Measurements from ENCODE around the gene KRT6A.

Gene KRT6A

GRCh38 chr12:52530366-52530765 lies 37.3 kb upstream of the KRT6A start:
- Histone ChIP-seq H3K4me3 (ENCODE audit: low read length) (no peak overlapping the region), H2AFZ (ENCODE audit: low read depth, low read length) (no peak overlapping the region), H3K36me3 (ENCODE audit: insufficient read depth, low read length) (no peaks in the 10 kb centered on the region)

GRCh38 chr12:52529846-52530245 lies 36.8 kb upstream of the KRT6A start:
- Histone ChIP-seq H3K9me3 (ENCODE audit: low read length) (no peaks in the 10 kb centered on the region), H3K27me3 (ENCODE audit: insufficient read depth, low read length) (no peaks in the 10 kb centered on the region), H3K4me3 (ENCODE audit: low read length) (no peak overlapping the region), H3K4me1 (ENCODE audit: insufficient read depth, low read length) (no peaks in the 10 kb centered on the region), H2AFZ (ENCODE audit: low read depth, low read length) (no peak overlapping the region), H3K36me3 (ENCODE audit: insufficient read depth, low read length) (no peaks in the 10 kb centered on the region)

More at GRCh38 chr12:52530366-52530765, 37.3 kb upstream of the KRT6A start:
- Histone ChIP-seq H3K4me1 (ENCODE audit: insufficient read depth, low read length) (no peaks in the 10 kb centered on the region), H3K9me3 (ENCODE audit: low read length) (no peaks in the 10 kb centered on the region), H3K27me3 (ENCODE audit: insufficient read depth, low read length) (no peaks in the 10 kb centered on the region)

GRCh38 chr12:52529417-52529816 lies 36.4 kb upstream of the KRT6A start:
- H3K4me3 ChIP-seq (ENCODE audit: low read length) = no peak overlapping the region
- H3K27me3 ChIP-seq (ENCODE audit: insufficient read depth, low read length) = no peaks in the 10 kb centered on the region
- no peaks in the 10 kb centered on the region for H3K4me1 ChIP-seq (ENCODE audit: insufficient read depth, low read length)
- no peak overlapping the region for H2AFZ ChIP-seq (ENCODE audit: low read depth, low read length)
- H3K9me3 ChIP-seq (ENCODE audit: low read length) = no peaks in the 10 kb centered on the region
- H3K36me3 ChIP-seq (ENCODE audit: insufficient read depth, low read length) = no peaks in the 10 kb centered on the region

GRCh38 chr12:52528641-52529143 lies 35.6 kb upstream of the KRT6A start:
- Histone ChIP-seq H3K36me3 (ENCODE audit: insufficient read depth, low read length) (no peaks in the 10 kb centered on the region), H3K9me3 (ENCODE audit: low read length) (no peaks in the 10 kb centered on the region), H3K27me3 (ENCODE audit: insufficient read depth, low read length) (no peaks in the 10 kb centered on the region), H2AFZ (ENCODE audit: low read depth, low read length) (no peak overlapping the region), H3K4me1 (ENCODE audit: insufficient read depth, low read length) (no peaks in the 10 kb centered on the region), H3K4me3 (ENCODE audit: low read length) (no peak overlapping the region)

GRCh38 chr12:52527121-52527800 lies 34.2 kb upstream of the KRT6A start:
- H3K4me1 ChIP-seq (ENCODE audit: insufficient read depth, low read length) = no peaks in the 10 kb centered on the region
- H3K9me3 ChIP-seq (ENCODE audit: low read length) = no peaks in the 10 kb centered on the region
- H3K36me3 ChIP-seq (ENCODE audit: insufficient read depth, low read length) = no peaks in the 10 kb centered on the region
- H3K4me3 ChIP-seq (ENCODE audit: low read length) = no peak overlapping the region
- H2AFZ ChIP-seq (ENCODE audit: low read depth, low read length) = no peak overlapping the region
- no peaks in the 10 kb centered on the region for H3K27me3 ChIP-seq (ENCODE audit: insufficient read depth, low read length)

- no peaks in the 10 kb centered on the region for H3K36me3 ChIP-seq (ENCODE audit: insufficient read depth, low read length)
- no peak overlapping the region for H2AFZ ChIP-seq (ENCODE audit: low read depth, low read length)
- no peaks in the 10 kb centered on the region for H3K27me3 ChIP-seq (ENCODE audit: insufficient read depth, low read length)
Measured at GRCh38 chr12:52526511-52526951, 33.5 kb upstream of the KRT6A start.

GRCh38 chr12:52525661-52526499 lies 32.8 kb upstream of the KRT6A start:
- Histone ChIP-seq H3K4me1 (ENCODE audit: insufficient read depth, low read length) (no peaks in the 10 kb centered on the region), H3K27me3 (ENCODE audit: insufficient read depth, low read length) (no peaks in the 10 kb centered on the region), H3K9me3 (ENCODE audit: low read length) (no peaks in the 10 kb centered on the region), H3K4me3 (ENCODE audit: low read length) (no peak overlapping the region), H2AFZ (ENCODE audit: low read depth, low read length) (no peak overlapping the region), H3K36me3 (ENCODE audit: insufficient read depth, low read length) (no peaks in the 10 kb centered on the region)

More at GRCh38 chr12:52526511-52526951, 33.5 kb upstream of the KRT6A start:
- Histone ChIP-seq H3K4me3 (ENCODE audit: low read length) (no peak overlapping the region), H3K9me3 (ENCODE audit: low read length) (no peaks in the 10 kb centered on the region), H3K4me1 (ENCODE audit: insufficient read depth, low read length) (no peaks in the 10 kb centered on the region)

- H3K9me3 ChIP-seq (ENCODE audit: low read length) = no peaks in the 10 kb centered on the region
- no peaks in the 10 kb centered on the region for H3K4me1 ChIP-seq (ENCODE audit: insufficient read depth, low read length)
- no peaks in the 10 kb centered on the region for H3K36me3 ChIP-seq (ENCODE audit: insufficient read depth, low read length)
- H3K4me3 ChIP-seq (ENCODE audit: low read length) = no peak overlapping the region
- H3K27me3 ChIP-seq (ENCODE audit: insufficient read depth, low read length) = no peaks in the 10 kb centered on the region
- H2AFZ ChIP-seq (ENCODE audit: low read depth, low read length) = no peak overlapping the region
Measured at GRCh38 chr12:52524898-52525591, 32.0 kb upstream of the KRT6A start.

- Histone ChIP-seq H3K4me1 (ENCODE audit: insufficient read depth, low read length) (no peaks in the 10 kb centered on the region), H2AFZ (ENCODE audit: low read depth, low read length) (no peak overlapping the region), H3K36me3 (ENCODE audit: insufficient read depth, low read length) (no peaks in the 10 kb centered on the region), H3K9me3 (ENCODE audit: low read length) (no peaks in the 10 kb centered on the region), H3K4me3 (ENCODE audit: low read length) (no peak overlapping the region), H3K27me3 (ENCODE audit: insufficient read depth, low read length) (no peaks in the 10 kb centered on the region)
Measured at GRCh38 chr12:52524241-52524897, 31.3 kb upstream of the KRT6A start.

GRCh38 chr12:52523824-52524223 lies 30.8 kb upstream of the KRT6A start:
- no peak overlapping the region for H2AFZ ChIP-seq (ENCODE audit: low read depth, low read length)
- no peak overlapping the region for H3K4me3 ChIP-seq (ENCODE audit: low read length)
- no peaks in the 10 kb centered on the region for H3K27me3 ChIP-seq (ENCODE audit: insufficient read depth, low read length)
- no peaks in the 10 kb centered on the region for H3K9me3 ChIP-seq (ENCODE audit: low read length)
- no peaks in the 10 kb centered on the region for H3K36me3 ChIP-seq (ENCODE audit: insufficient read depth, low read length)
- no peaks in the 10 kb centered on the region for H3K4me1 ChIP-seq (ENCODE audit: insufficient read depth, low read length)

GRCh38 chr12:52522346-52523011 lies 29.4 kb upstream of the KRT6A start:
- no peaks in the 10 kb centered on the region for H3K36me3 ChIP-seq (ENCODE audit: insufficient read depth, low read length)
- no peaks in the 10 kb centered on the region for H3K27me3 ChIP-seq (ENCODE audit: insufficient read depth, low read length)
- no peaks in the 10 kb centered on the region for H3K9me3 ChIP-seq (ENCODE audit: low read length)

GRCh38 chr12:52521568-52522266 lies 28.7 kb upstream of the KRT6A start:
- no peaks in the 10 kb centered on the region for H3K27me3 ChIP-seq (ENCODE audit: insufficient read depth, low read length)
- no peak overlapping the region for H2AFZ ChIP-seq (ENCODE audit: low read depth, low read length)
- H3K4me3 ChIP-seq (ENCODE audit: low read length) = no peak overlapping the region
- no peaks in the 10 kb centered on the region for H3K36me3 ChIP-seq (ENCODE audit: insufficient read depth, low read length)
- no peaks in the 10 kb centered on the region for H3K9me3 ChIP-seq (ENCODE audit: low read length)
- no peaks in the 10 kb centered on the region for H3K4me1 ChIP-seq (ENCODE audit: insufficient read depth, low read length)

More at GRCh38 chr12:52522346-52523011, 29.4 kb upstream of the KRT6A start:
- H3K4me1 ChIP-seq (ENCODE audit: insufficient read depth, low read length) = no peaks in the 10 kb centered on the region
- H2AFZ ChIP-seq (ENCODE audit: low read depth, low read length) = no peak overlapping the region
- no peak overlapping the region for H3K4me3 ChIP-seq (ENCODE audit: low read length)

Data from neuron (in vitro differentiated cells).